OCI-LY3 (cell line): ENCODE measurements around the gene MFGE8.

ENCODE experiments used
- CTCF ChIP-seq: fragments of 200-600, 300-600 bp; sonication (generic); IDR thresholded peaks from 2 replicates; pipeline ENCODE4 v1.5.1; 2014; ENCODE audit warnings: antibody characterized with exemption, low read length, low read depth
- EZH2phosphoT487 ChIP-seq: fragments of 200-600 bp; shearing (Covaris generic); IDR thresholded peaks from 2 replicates; pipeline ENCODE4 v1.6.1; 2018; ENCODE audit warnings: antibody characterized with exemption, mixed run types, low read depth

- TF ChIP-seq CTCF = no peak
- TF ChIP-seq EZH2phosphoT487 = no peak
Measured at GRCh38 chr15:88863412-88863811, 49.8 kb downstream of the MFGE8 start.
